Lung (tissue), 12 donors: ENCODE measurements around the gene PLCH1. TPM values are rescaled to one million over a fixed set of nuclear protein-coding genes. Genes with fewer than 3 reads are reported as not detected.

ENCODE experiments used
- ATAC-seq: fragments of 200-7000 bp; cut with Tn5 transposase; one replicate; pipeline ENCODE4 v1.9.1; 2020; ENCODE audit warnings: moderate number of reproducible peaks; ENCODE audit not compliant: insufficient read depth, low FRiP score
- DNase-seq, 3 donors: peaks; one replicate each; pipeline ENCODE4 v3.0.0-alpha.2; 2013 to 2017
- H3K27ac ChIP-seq, 2 donors: one replicate each; pipeline ENCODE4 v1.5.1; 2013; ENCODE audit warnings: mild to moderate bottlenecking in 2 of 2, moderate library complexity in 2 of 2, control low read depth in 1 of 2, inconsistent platforms in 1 of 2, low read depth in 1 of 2, low read length in 1 of 2
- H3K27me3 ChIP-seq, 3 donors: one replicate each; pipeline ENCODE4 v1.5.1; 2013; ENCODE audit warnings: low read length in 2 of 3; ENCODE audit not compliant: control insufficient read depth in 3 of 3, insufficient read depth in 3 of 3
- H3K36me3 ChIP-seq, 4 donors: one replicate each; pipeline ENCODE4 v1.5.1; 2013; ENCODE audit warnings: low read length in 4 of 4, mild to moderate bottlenecking in 1 of 4, moderate library complexity in 1 of 4; ENCODE audit not compliant: control insufficient read depth in 4 of 4, insufficient read depth in 4 of 4
- H3K4me1 ChIP-seq, 5 donors: one replicate each; pipeline ENCODE4 v1.5.1; 2013; ENCODE audit warnings: low read length in 5 of 5, mild to moderate bottlenecking in 2 of 5, moderate library complexity in 1 of 5; ENCODE audit not compliant: control insufficient read depth in 5 of 5, insufficient read depth in 5 of 5
- H3K4me3 ChIP-seq: one replicate; pipeline ENCODE4 v1.5.1; 2013; ENCODE audit warnings: mild to moderate bottlenecking, control low read depth, moderate library complexity
- H3K9ac ChIP-seq, 2 donors: one replicate each; pipeline ENCODE4 v1.5.1; 2013; ENCODE audit warnings: low read length in 2 of 2, control low read depth in 1 of 2; ENCODE audit not compliant: insufficient read depth in 1 of 2
- H3K9me3 ChIP-seq, 4 donors: one replicate each; pipeline ENCODE4 v1.5.1; 2013; ENCODE audit warnings: low read length in 3 of 4, mild to moderate bottlenecking in 1 of 4, moderate library complexity in 1 of 4; ENCODE audit not compliant: control insufficient read depth in 4 of 4, insufficient read depth in 3 of 4
- CTCF ChIP-seq: IDR thresholded peaks from 2 replicates; pipeline ENCODE4 v1.5.1; 2012; ENCODE audit warnings: mild to moderate bottlenecking; ENCODE audit errors: control extremely low read depth, extremely low read depth
- WGBS, 2 donors: extraction: QIAGEN DNeasy Blood & Tissue Kit; methylation state at CpG; one replicate each; pipeline ENCODE4 v1.1.7; 2013; 5-methylcytosine and 5-hydroxymethylcytosine counted together
- polyA plus RNA-seq, 2 donors: library from polyadenylated mRNA; stranded (reverse); fragments of 200-250 nt; gene quantifications; one replicate each; pipeline ENCODE4 v1.2.1, GENCODE V29; 2013
- total RNA-seq, 2 donors: library from RNA; depleted of rRNA in 1 of 2; stranded (reverse); fragments of >200 nt in 1 of 2; gene quantifications; one replicate each; pipeline ENCODE4 v1.2.1, GENCODE V29; 2014 to 2021
- donor health status: control.
- donor health status: control.
- donor health status: Bipolar disorder and iron deficiency.
- donor health status: healthy.
- donor health status: DM: yes; HTN: yes; CAD: no.

The PLCH1 gene
- total and polyA plus RNA-seq, 4 donors, result 2.5 to 22.8 (median 9.1) TPM

- H3K9me3 ChIP-seq, result no peaks in the 10 kb centered on the region
- no peaks in the 10 kb centered on the region for H3K36me3 ChIP-seq
- H3K27me3 ChIP-seq, result no peaks in the 10 kb centered on the region
- DNase-seq (no peak), ATAC-seq (no peak)
- no peak for TF ChIP-seq CTCF
- no peak overlapping the region for H3K4me3 ChIP-seq
- WGBS, 2 donors, result 59 to 80% methylated on average over 3 of the region's 3 CpGs
- no peak overlapping the region for H3K9ac ChIP-seq
- H3K4me1 ChIP-seq, result no peaks in the 10 kb centered on the region
- no peak overlapping the region for H3K27ac ChIP-seq
Observed at GRCh38 chr3:155342344-155342743, 402.5 kb downstream of the PLCH1 start.

GRCh38 chr3:155339052-155339451, 405.8 kb downstream of the PLCH1 start:
- Histone ChIP-seq H3K9me3 (no peaks in the 10 kb centered on the region), H3K27ac (no peak overlapping the region), H3K27me3 (no peaks in the 10 kb centered on the region), H3K9ac (no peak overlapping the region), H3K4me3 (no peak overlapping the region), H3K36me3 (no peaks in the 10 kb centered on the region), H3K4me1 (peaks cover 0 to 2% (median 0%) of the 10 kb centered on the region in 5 donors)
- DNase-seq, result no peak
- no peak for TF ChIP-seq CTCF
- no peak for ATAC-seq

GRCh38 chr3:155335724-155336354, 409.0 kb downstream of the PLCH1 start:
- no peak for ATAC-seq
- H3K36me3 ChIP-seq, result no peaks in the 10 kb centered on the region
- peaks cover 0 to 2% (median 0%) of the 10 kb centered on the region in 5 donors for H3K4me1 ChIP-seq
- no peaks in the 10 kb centered on the region for H3K27me3 ChIP-seq
- no peak for TF ChIP-seq CTCF
- H3K27ac ChIP-seq, result no peak overlapping the region
- no peak overlapping the region for H3K9ac ChIP-seq
- H3K4me3 ChIP-seq, result no peak overlapping the region
- no peak for DNase-seq
- WGBS, 2 donors, result 77 to 78% methylated on average over 3 of the region's 3 CpGs
- no peaks in the 10 kb centered on the region for H3K9me3 ChIP-seq
